Inflammatory macrophage treated with lipopolysaccharide for 1 hour (primary cell): ENCODE results near the gene DYNC1I1.

Experiments
- DNase-seq, 2 donors: peaks; one replicate each; pipeline ENCODE4 v3.0.0-alpha.2; 2020 to 2022

The DYNC1I1 gene

DNA sequence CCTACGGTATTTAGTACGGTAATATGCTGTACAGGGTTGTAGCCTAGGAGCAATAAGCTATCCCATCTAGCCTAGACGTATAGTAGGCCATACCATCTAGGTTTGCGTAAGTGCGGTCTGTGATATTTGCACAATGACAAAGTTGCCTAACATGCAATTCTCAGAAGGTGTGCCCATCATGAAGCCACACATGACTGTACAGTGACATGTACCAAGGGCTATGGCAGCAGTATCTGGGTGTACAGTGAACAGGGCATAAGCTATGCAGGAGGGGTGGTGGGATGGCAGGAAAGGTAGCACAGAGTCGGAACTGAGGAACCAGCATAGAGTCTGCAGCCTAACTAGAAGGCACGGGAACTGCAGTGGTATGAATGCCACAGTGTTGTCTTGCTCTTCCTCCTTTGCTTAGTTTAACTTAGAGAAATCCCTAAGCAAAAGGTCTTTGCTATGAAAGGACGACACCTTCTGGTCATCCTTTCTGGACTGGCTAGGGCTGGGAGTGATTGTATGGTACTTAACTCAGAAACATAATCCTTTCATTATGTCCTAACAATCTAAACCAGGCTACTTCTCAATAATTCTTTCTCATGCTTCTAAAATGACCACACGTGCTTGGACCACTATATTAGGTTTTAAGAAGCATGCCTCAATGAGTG is 93.5 kb downstream of the DYNC1I1 start:
- no peak for DNase-seq

DNA sequence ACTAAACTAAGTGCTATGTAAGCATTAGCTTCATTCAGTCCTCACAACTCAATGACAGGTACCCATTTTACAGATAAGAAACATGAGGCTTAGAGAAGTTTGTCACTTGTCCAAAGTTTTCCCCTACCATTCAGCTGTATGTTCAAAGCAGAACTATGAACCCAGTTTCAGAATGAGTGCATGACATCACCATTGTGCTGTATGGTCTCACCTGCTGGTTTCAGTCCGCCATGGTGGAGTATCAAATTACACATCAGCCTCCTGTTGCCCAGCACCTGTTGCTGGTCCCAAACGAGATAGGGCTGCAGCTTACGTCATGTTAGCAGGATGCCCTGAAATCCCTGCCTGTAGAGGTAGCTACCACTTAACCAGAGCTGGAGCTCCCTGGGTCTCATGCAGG is 95.0 kb downstream of the DYNC1I1 start:
- DNase-seq: no peak

DNA sequence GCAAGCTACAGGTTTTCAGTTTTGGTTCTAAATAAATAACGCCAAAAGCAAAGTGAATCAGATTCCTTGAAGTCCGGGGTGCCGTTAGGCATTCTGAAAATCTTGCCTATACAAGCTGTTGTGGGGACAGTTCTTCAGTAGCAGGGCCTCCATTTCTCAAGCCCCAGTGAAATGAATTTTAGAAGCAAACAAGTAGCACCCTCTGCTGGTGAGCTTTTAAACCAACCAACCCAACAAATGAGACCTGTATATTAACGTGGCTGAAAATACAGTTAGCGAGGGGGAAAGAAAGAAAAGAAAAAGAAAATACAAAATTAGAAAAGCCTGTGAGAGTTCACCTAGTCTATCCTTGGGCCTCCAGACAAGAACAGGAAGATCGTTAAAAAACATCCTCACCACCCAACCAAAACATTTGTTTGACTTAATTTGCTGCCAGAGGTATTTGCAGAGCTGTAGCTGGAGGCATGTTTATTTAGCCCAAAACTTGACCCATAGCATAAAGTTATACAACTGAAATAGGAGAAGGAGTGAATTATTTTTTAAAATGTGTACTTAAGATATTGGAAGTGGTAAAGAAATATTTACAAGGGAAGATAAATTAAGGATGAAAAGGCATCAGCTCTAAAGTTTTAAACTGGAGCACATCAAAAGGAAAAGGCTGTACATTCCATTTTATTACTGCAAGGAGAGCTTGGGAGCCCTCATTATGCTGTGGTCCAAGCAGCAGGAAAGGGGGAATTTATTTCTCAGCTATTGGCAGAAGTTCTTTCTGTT is 98.9 kb downstream of the DYNC1I1 start:
- peak; percentile 8 to 38 for DNase-seq

DNA sequence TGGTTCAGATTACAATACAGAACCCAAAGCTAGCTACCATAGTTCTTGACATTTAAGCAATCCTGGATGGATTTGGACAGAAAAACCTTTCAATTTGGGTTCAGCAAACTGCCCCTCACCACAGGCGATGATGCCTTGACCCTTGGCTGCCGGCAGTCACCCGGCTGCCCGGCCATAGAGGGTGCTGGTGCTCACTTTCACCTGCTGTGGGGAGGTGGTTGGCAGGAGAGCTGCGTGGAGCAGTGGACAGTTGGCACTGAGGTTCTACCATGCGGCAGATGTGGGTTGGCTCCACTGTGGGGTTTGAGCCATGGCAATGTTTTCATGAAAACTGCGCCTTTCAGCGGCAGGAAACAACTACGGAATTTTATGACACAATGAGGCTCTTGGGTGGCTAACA is 99.5 kb downstream of the DYNC1I1 start:
- no peak for DNase-seq

DNA sequence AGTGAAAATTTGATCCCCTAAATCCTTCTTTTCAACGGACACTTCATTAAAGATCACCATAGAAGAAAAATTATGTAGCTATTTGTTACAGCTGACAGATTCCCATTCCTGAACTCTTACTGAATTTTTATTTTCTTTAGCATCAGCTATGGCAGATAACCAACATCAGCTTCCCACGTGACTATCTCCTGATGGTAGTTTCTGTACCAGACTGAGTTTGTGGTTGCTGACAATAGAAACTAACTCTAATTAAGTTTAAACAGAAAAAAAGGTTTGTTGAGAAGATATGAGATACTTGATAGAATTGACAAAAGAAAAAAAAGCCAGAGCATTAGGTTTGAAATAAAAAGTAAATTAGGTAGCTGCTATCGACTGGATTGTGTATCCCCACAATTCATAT is 101.8 kb downstream of the DYNC1I1 start:
- DNase-seq: no peak

DNA sequence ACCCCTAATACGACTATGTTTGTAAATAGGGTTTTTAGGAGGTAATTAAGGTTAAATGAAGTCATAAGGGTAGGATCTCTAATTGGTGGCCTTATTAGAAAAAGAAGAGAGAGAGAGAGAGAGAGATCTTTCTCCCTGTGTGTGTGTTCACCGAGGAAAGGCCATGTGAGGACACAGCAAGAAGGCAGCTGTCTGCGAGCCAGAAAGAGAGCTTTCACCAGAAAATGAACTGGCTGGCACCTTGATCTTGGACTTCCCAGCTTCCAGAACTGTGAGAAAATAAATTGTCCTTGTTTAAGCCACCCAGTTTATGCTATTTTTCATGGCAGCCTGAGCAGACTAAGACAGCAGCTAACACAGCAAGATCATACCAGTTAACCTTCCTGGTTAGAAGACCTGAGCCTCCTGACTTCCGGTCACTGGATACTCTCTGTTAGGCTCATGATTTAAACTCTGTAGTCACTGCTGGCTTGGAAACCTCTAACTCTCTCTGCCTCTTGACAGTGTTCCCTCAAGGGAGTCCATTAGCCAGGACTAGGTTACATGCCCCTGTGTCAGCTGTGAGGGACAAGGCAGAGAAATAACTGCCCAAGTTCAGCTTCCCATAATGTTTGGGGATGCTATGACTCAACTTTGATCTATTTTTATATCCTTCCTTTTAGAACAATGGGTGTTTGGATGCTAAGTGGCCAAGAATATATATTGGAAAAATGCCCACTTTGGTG is 102.3 kb downstream of the DYNC1I1 start:
- no peak for DNase-seq

DNA sequence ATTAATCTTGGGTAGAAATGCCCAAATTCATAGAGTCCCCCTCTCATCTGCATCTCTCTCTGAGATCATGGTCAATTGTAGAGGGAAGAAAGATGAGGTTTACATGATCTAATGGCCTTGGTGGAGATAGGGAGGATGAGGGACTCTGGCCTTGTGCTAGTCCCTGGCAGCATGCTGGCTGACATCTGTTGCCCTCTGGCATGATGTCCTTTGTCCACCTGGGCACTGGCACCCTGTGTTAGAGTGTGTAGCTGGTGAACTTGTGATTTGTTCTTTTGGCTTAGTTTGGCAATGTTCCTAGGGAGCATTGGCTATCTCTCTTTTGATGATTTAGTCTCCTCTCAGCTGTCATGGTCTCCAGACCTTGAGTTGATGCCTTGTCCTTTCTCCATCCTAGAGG is 103.2 kb downstream of the DYNC1I1 start:
- DNase-seq: no peak

DNA sequence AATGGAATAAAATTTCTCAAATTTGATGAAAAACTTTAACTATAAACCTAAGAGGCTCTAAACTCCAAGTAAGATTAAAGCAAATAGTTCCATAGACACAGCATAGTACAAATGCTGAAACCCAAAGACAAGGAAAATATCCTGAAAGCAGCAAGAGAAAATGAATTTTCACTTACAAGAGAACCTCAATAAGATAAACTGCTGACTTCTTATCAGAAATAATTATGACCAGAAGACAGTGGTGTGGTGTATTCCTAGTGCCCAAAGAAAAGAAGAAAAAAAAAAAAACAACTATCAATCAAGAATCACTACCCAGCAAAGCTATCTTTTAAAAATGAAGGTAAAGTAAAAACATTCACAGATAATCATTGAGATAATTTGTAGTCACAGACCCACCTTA is 106.3 kb downstream of the DYNC1I1 start:
- DNase-seq: no peak

DNA sequence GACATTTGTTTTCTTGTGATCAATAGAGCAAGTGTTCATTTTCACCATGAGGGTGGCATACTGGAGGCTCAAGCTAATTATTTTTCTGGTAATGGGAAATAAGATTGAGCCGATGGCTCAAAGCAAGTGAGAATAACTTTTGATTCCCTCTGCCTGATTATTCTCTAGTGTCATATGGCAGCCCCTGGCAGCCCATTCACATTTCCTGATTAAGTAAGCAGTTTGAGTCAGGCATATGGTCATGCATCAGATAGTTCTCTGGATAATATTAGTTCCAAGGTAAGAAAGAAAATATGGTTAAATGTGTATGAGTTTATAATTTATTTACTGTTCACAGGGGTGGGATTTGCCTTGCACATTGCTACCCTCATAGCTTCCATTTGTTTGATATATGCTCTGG is 109.2 kb downstream of the DYNC1I1 start:
- DNase-seq: no peak

DNA sequence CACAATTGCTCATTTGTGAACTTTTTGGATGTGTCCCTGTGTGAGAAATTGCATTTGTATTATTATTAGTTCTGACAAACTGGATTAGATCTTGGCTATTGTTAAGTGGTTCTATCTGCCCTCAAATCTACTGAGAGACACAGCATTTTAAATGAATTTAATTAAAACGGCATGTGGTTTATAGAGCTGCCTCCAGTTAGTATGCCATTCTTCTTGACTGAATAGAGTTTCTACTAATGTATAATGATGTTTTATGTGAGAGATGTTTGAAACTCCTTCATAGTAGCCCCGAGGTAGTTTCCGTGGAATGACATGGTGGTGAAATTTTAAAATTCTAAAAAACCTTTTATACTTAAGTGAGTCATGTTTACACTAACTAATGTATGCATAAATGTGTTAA is 110.9 kb downstream of the DYNC1I1 start:
- no peak for DNase-seq

DNA sequence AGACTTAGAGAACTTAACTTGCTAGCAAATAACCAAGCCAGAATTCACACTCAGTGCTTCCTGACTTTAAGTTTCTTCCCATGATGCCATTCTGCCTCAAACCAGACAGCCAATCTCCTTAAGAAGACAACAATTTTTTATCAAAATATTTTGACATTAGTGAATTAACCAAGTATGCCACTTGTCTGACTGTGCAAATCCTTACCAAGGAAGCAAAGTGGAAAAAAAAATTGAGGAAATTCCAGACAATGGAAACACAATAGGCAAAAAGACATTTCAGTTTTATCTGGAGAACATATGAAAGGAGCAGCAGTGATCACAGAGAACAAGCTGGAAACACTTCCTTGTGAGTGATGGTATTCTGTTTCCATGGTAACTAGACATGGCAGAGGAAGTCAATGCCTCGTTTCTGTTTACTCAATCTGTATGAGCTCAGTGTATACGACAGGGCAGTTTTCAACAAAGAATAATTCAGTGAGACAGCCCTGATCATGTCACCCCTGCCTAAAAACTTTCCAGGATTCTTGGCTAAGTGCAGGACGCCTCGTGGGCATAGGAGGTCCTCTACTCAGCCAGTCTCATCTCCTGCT is 114.2 kb downstream of the DYNC1I1 start:
- peak; percentile 40 for DNase-seq

DNA sequence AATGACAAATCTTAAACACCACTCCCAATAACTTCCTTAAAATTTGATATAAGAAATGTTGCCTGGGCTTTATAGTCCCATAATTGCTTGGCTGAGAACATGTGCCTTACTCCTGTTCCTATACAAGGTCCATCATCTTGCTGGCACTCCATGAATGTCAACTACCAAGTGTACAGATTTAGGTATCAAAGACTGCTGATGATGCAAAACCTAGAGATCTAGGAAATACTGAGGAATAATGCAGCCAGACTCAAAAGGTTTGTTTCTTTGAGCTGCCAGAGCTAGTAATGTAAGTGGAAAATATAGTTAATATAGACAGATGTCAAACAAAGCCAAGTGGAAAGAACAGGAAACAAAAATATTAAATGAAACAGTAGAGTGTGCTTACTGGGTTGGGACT is 121.1 kb downstream of the DYNC1I1 start:
- no peak for DNase-seq

DNA sequence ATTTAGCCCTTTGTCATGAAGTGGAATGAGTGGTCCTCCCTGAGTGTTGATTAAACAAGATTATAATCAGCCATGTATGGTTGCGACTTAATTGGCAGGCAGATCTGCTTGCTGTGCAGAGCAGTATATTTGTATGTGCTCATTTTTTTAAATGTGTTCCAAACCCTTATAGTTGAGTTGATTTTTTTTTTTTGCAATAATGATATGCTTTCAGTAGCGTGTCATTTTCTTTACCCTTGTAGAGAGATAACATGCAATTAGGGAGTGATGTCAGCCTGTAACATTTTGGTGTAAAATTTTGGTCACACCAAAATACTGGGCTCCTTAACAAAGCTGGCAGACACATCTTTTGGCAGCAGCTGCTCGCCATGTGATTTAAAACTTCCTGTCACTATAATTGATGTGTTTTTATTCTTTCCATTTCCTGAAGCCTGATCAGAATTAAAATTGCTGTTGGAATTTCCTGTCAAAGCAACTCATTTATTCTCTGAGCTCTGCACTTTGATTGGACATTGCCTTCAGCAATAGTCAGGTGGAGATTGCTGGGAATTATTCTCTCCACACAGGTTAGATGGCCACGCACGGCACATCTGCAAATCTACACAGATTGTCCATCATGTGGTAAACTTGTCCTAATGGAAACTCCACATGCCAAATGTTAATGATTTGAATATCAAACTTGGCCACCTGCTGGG is 125.3 kb downstream of the DYNC1I1 start:
- DNase-seq: no peak

DNA sequence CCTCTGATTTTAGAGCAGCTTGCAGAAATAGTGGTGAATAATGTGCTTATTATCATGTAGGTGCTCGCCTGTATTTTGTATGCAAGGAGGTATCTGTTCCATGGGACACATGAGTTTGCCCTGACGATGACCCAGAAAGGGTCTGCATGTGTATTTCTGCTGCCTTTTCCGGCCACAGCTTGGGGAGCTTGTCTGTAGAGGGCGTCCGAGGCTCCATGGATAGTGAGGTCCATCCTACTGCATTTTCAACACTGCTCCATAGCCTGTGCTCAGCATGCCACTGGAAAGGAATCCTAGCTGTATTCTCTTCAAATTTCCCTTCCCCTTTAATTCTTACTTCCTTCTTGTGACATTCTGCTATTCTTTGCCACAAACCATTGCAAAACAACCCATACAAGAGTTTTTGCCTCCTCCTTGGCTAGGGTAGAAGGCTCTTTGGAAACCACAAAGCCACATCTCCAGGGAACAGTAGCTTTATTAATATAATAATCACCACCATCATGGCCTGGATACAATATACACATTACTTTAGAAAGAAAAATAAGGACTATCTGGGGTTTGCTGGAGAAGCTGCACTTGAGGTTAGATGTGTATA is 127.7 kb downstream of the DYNC1I1 start:
- DNase-seq: peak in 1 of 2 donors; percentile 3

DNA sequence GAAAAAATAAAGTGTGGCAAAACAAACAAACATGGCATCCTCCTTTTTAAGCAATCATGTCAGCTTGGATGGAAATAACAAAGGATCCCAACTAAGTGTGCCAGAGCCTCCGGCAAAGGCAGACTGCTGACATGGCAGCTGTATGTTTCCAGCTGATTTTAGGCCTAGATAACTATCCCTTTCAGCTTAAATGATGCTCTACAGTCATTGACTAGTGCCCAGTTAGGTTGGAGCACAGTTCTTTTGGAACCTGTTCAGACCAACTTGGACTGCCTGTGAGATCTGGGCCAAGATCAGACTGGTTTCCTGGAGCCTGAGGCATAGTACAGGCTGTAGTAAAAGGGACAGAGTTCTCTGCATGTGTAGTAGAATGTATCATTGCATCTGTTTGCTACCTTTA is 128.7 kb downstream of the DYNC1I1 start:
- DNase-seq: no peak

DNA sequence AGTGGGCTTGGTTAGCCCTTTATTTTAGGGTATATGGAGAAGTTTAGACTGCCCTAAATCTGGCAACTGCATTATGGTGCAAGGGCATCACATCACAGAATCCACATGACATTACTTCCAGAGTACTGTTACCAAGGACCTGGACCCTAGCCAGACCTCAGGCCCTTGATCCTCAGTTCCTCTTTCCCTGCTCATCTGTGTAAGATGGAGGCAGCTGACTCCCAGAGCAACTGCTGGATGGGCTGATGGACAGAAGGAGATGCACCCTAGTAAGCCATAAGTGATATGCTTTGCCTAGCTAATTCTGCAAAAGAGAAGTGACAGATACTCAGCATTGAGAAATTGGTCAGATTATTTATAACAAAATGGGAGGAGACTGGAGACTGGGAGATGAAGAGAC is 131.7 kb downstream of the DYNC1I1 start:
- DNase-seq: peak; percentile 28 to 41

DNA sequence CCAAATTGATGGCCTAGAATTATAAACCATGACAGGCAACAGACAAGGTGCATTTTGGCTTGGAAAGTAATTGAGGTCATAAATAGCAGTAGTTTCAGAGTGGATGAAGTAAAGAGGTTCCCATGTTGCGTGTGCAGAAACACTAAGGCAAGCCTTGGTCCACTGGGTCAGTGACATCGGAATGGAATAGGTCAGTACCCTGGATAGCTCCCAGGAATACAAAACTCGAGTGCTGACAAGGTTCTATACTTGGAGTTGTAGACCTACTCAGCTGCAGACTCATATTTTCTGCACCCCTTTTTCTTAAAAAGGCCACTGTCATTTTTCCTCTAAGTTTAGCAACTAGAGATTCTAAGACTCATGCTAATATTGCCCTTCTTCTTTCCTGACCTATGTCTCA is 132.8 kb downstream of the DYNC1I1 start:
- no peak for DNase-seq

DNA sequence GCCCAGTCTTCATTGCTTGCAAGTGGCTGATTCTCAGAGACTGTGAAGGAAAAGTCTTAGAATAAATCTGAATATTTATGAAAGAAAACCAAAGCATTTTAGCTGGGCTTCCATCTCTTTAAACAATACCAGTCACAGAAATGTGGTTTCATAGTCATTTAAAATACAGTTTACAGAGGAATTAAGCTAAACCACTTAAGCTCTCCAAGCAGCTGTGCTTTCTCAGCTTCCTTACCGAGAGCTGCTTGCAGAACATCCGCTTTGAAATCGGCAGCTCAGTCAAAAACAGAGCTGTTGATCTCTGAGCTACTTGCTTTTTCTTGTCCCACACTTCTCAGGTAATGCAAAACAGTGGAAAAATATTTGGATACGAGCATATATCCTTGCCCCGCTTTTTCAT is 134.5 kb downstream of the DYNC1I1 start:
- DNase-seq: no peak

DNA sequence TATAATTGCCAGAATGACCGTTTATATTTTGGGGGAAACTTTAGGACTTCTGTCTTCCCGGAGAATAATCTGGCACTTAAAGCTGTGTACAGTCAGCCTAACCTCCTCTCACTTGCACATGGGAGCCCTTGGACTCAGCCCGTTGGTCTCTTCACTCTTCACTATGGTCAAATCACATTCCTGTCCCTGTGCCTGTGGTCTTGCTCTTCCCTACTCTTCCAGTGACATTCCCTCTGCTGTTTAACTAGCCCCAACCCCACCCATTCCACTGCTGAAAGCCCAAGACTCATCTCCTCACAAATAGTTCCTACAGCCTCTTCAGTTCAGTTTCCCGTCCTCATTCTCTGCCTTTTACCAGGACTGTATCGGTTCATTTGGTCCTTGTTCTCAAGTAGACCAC is 135.0 kb downstream of the DYNC1I1 start:
- DNase-seq: no peak

DNA sequence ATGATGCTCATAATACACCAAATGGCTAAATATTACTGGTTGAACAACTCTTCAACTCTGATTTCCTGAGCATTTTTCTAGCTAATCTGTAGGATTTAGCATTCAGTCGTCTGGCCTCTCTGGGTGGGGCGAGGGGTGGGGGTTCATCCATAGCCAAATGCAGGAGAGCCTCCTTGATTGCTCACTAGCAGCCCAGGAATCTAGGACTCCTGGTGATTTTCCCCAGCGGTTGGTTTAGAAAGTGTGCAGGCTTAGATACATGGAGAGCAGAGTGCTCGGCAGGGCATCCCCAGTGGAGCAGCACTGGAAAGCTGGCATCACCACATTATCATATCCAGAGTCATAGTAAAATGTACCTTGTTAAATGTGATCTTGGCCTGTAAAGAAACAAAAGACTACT is 136.1 kb downstream of the DYNC1I1 start:
- no peak for DNase-seq

DNA sequence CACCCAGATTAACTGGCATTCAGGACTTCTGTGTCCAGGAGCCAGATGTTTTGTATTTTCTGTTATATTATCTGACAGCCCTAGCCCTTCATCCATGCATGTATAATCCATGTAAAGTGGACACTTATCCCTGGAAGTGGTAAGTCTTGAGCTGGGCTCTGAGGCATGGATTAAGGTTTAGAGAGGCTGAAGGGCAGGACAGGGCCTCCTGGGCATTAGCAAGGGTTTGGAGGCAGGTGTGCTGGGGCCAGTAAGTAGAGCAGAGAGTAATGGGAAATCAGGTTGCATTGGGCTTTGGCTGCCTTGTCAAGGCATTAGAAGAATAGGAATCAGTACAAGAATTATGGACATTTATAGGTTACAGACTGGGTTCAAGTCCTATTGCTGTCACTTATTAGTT is 138.0 kb downstream of the DYNC1I1 start:
- DNase-seq: no peak

DNA sequence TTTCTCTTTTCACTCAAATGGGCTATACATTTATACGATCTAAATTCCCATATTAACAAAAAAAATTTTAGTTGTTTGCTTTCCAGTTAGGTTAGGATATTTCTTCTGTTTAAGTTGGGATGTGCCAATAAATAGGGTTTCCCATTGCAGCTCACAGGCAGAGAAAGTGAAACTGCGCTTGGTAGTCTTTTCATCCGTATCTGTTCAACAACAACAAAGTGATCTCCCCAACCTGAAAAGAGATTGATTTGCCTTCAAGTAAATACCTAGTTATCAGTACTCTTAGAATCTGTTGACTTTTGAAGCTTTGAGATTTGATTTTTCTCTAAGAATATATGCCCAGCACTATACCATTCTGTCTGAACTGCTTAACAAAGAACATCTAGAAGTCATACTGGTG is 143.4 kb downstream of the DYNC1I1 start:
- DNase-seq: no peak
